ENCODE results near the gene BAHCC1. TPM values are rescaled to one million over a fixed set of nuclear protein-coding genes. Genes with fewer than 3 reads are reported as not detected.

The BAHCC1 gene
- total and polyA plus RNA-seq, 8 donors, result 4.9 to 56.2 (median 9.4) TPM

DNA sequence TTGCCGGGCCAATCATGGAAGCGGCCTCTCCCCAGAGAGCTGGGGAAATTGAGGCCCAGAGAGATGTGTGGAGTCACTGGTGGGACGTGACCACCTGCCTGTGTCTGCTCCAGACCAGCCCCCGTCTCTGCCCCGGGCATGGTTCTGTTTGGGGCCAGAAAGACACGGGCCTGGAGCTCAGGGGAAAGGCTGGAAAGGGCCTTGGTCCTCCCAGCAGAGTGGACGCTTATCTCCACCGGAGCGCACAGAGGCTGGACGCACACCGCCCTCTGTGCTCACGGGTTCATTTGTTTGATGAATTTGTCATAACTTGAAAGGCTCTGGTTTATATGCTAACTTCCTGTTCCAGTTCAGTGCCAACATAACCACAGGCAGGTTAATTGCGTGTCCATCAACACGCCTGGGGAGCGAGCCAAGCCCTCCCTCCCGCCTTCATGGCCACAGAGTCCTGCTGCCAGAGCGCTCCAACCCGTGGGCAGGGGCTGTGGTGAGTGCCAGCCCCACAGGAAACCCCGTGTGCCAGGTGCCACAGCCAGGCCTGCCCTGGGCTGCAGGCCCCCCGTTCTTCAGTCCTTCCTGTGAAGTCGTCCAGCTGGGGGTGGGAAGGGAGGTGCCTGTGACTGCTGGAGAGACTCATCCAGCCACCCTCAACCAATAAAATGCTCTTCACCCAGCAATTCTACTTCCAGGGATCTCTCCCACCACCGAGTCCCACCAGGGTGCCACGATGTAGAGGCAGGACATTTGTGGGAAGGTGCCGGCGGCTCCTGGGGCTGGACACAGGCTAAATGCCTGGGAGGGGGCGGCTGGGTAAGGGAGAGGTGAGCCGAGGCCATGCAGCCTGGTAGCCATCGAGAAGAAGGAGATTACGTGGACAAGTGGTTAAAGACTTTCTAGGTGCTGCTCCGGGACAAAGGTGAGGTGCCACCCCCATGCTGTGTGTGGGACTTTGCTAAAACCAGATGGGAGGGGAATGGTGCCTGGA lies 29.4 kb upstream of the BAHCC1 start:
- H3K27me3 ChIP-seq, result peaks cover 0 to 31% (median 0%) of the 10 kb centered on the region in 3 donors
- intact Hi-C loops (cut with DNase I; ENCODE audit: low total_unique reads), result no loop called here
- WGBS, 5 donors, result 14 to 35% (median 20%) methylated on average over 26 to 30 of the region's 30 CpGs
- H3K27ac ChIP-seq, result peak overlapping the region; percentile 92 to 98 (median 96)
- H3K36me3 ChIP-seq, result no peaks in the 10 kb centered on the region
- peak; percentile 95 to 96 for DNase-seq
- peaks cover 25 to 32% (median 28%) of the 10 kb centered on the region in 4 donors for H3K4me1 ChIP-seq
- TF ChIP-seq, protein P1, sequence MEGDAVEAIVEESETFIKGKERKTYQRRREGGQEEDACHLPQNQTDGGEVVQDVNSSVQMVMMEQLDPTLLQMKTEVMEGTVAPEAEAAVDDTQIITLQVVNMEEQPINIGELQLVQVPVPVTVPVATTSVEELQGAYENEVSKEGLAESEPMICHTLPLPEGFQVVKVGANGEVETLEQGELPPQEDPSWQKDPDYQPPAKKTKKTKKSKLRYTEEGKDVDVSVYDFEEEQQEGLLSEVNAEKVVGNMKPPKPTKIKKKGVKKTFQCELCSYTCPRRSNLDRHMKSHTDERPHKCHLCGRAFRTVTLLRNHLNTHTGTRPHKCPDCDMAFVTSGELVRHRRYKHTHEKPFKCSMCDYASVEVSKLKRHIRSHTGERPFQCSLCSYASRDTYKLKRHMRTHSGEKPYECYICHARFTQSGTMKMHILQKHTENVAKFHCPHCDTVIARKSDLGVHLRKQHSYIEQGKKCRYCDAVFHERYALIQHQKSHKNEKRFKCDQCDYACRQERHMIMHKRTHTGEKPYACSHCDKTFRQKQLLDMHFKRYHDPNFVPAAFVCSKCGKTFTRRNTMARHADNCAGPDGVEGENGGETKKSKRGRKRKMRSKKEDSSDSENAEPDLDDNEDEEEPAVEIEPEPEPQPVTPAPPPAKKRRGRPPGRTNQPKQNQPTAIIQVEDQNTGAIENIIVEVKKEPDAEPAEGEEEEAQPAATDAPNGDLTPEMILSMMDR (IDR thresholded peaks at IDR 0.05), result no peak
- peak; percentile 39 for TF ChIP-seq EP300 (IDR thresholded peaks at IDR 0.05)
- TF ChIP-seq POLR2A (IDR thresholded peaks at IDR 0.05), result peak in 1 of 4 donors; percentile 79
- peak; percentile 96 to 98 (median 97) for TF ChIP-seq POLR2AphosphoS5 (IDR thresholded peaks at IDR 0.05)
- H3K9me3 ChIP-seq, result no peaks in the 10 kb centered on the region
- H3K4me3 ChIP-seq, result peak overlapping the region; percentile 20 to 30 (median 23)

DNA sequence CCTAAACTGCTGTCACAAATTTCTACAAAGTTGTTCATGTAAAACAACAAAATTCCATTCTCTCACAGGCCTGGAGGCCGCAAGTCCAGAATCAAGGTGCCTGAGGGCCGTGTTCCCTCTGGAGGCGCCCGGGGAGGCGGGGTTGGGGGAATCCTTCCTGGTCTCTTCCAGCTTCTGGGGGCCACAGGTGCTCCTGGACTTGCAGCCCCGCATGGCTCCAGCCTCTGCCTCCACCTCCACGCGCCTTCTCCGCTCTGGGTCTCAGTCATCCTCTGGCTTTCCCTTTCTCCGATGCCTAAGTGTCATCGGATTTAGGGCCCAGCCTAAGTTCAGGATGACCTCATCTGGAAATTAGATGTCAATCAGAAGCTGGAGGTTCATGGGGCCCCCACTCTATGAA lies 28.6 kb upstream of the BAHCC1 start:
- TF ChIP-seq POLR2A (IDR thresholded peaks at IDR 0.05) (no peak), EP300 (IDR thresholded peaks at IDR 0.05) (no peak), POLR2AphosphoS5 (IDR thresholded peaks at IDR 0.05) (no peak)
- TF ChIP-seq, protein P1 (IDR thresholded peaks at IDR 0.05), result no peak
- intact Hi-C loops (cut with DNase I; ENCODE audit: low total_unique reads), result no loop called here
- DNase-seq, result no peak
- 84 to 98% (median 90%) methylated on average over 11 of the region's 11 CpGs for WGBS, 5 donors
- H3K4me1 ChIP-seq, result peaks cover 25 to 32% (median 28%) of the 10 kb centered on the region in 4 donors
- peaks cover 0 to 31% (median 0%) of the 10 kb centered on the region in 3 donors for H3K27me3 ChIP-seq
- H3K9me3 ChIP-seq, result no peaks in the 10 kb centered on the region
- H3K27ac ChIP-seq, result peak overlapping the region in 3 of 5 donors; percentile 92 to 98 (median 96)
- no peak overlapping the region for H3K4me3 ChIP-seq
- H3K36me3 ChIP-seq, result no peaks in the 10 kb centered on the region

DNA sequence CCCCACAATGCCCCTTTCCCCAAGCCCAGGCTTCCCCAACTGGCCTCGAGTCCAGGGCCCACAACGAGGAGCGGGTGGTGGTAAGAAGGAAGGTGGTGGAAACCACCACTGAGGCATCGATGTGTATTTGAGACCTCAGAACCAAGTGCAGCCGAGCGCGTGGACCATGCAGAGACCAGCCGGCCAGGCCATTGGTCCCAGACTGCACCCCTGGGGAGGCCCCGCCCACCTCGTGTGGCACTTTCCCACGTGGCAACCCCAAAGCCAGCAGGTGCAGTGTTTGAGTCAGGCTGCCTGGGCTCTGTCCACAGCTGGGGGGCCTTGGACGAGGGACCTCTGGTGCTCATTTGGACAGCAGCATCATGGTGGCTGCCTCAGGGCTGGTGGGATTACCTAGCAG lies 28.1 kb upstream of the BAHCC1 start:
- intact Hi-C loops (cut with DNase I; ENCODE audit: low total_unique reads), result no loop called here
- H3K27me3 ChIP-seq, result peaks cover 0 to 31% (median 0%) of the 10 kb centered on the region in 3 donors
- WGBS, 5 donors, result 84 to 96% (median 88%) methylated on average over 9 to 12 of the region's 12 CpGs
- TF ChIP-seq POLR2A (IDR thresholded peaks at IDR 0.05) (no peak), POLR2AphosphoS5 (IDR thresholded peaks at IDR 0.05) (no peak), EP300 (IDR thresholded peaks at IDR 0.05) (no peak)
- TF ChIP-seq, protein P1 (IDR thresholded peaks at IDR 0.05), result no peak
- no peak overlapping the region for H3K4me3 ChIP-seq
- H3K4me1 ChIP-seq, result peaks cover 25 to 36% (median 28%) of the 10 kb centered on the region in 4 donors
- DNase-seq, result no peak
- no peaks in the 10 kb centered on the region for H3K36me3 ChIP-seq
- H3K9me3 ChIP-seq, result no peaks in the 10 kb centered on the region
- no peak overlapping the region for H3K27ac ChIP-seq

DNA sequence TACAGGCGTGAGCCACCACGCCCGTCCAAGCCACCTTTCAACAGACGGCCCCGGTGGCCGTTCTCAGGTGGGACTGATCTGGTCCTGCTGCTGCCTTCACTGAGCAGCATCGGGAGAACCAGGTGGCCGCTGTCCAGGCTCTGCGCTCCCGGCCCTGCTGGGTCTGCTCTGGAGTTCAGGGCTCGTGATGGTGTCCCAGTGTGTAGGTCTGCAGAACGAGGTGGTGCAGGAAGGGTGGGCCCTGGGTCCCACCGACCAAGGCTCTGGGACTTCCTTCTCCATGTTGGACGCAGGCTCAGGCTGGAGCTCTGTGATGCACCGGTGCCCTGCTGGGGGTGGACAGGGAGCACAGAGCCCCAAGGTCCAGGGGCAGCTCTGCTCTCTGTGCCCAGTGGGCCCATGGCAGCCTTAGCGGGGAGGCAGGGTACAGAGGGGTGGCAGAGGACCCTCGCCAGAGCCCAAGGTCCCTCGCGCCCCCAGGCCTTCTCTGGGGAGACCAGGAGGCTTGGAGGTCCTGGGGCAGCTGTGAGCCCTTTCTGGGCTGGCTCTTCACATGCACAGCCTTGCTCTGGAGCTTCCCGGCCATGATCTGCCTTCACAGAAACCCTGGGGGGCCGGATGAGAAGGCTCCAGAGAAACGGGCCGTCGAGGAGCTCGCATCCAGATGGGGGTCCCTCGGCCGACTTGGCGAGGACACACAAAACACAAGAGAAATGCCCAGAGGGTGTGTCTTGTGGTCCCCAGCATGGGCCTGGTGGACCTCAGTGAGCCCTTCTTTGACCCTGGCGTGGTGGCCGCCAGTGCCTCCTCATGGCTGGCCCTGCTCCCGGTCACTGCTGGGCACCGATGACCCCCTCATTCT lies 26.9 kb upstream of the BAHCC1 start:
- no peak for DNase-seq
- TF ChIP-seq EP300 (IDR thresholded peaks at IDR 0.05) (no peak), POLR2A (IDR thresholded peaks at IDR 0.05) (no peak), POLR2AphosphoS5 (IDR thresholded peaks at IDR 0.05) (no peak)
- TF ChIP-seq, protein P1 (IDR thresholded peaks at IDR 0.05), result no peak
- Histone ChIP-seq H3K36me3 (no peaks in the 10 kb centered on the region), H3K4me1 (peaks cover 25 to 46% (median 28%) of the 10 kb centered on the region in 4 donors), H3K9me3 (no peaks in the 10 kb centered on the region), H3K27me3 (peaks cover 0 to 26% (median 0%) of the 10 kb centered on the region in 3 donors), H3K4me3 (no peak overlapping the region), H3K27ac (no peak overlapping the region)
- intact Hi-C loops (cut with DNase I; ENCODE audit: low total_unique reads), result no loop called here
- WGBS, 5 donors, result 90 to 93% (median 93%) methylated on average over 20 to 32 of the region's 32 CpGs
